Glutamatergic neuron (in vitro differentiated cells): ENCODE measurements around the gene ADAMTS5. TPM values are rescaled to one million over a fixed set of nuclear protein-coding genes. Genes with fewer than 3 reads are reported as not detected.

ENCODE experiments used
- DNase-seq: peaks from one replicate; pipeline ENCODE4 v3.0.0; 2022
- H3K27ac Mint-ChIP-seq: one replicate; pipeline ENCODE4 v1.8.0; 2020; ENCODE audit warnings: mild to moderate bottlenecking, mixed read lengths, inconsistent platforms; ENCODE audit not compliant: unreplicated experiment
- H3K27me3 Mint-ChIP-seq: one replicate; pipeline ENCODE4 v1.8.0; 2020; ENCODE audit warnings: mild to moderate bottlenecking, moderate library complexity, mixed read lengths, inconsistent platforms; ENCODE audit not compliant: unreplicated experiment
- H3K36me3 Mint-ChIP-seq: one replicate; pipeline ENCODE4 v1.8.0; 2020; ENCODE audit warnings: mild to moderate bottlenecking, mixed read lengths, inconsistent platforms; ENCODE audit not compliant: unreplicated experiment
- H3K4me1 Mint-ChIP-seq: one replicate; pipeline ENCODE4 v1.8.0; 2020; ENCODE audit warnings: mild to moderate bottlenecking, low read depth, mixed read lengths, inconsistent platforms; ENCODE audit not compliant: unreplicated experiment
- H3K4me3 Mint-ChIP-seq: one replicate; pipeline ENCODE4 v1.8.0; 2020; ENCODE audit warnings: mild to moderate bottlenecking, mixed read lengths, inconsistent platforms; ENCODE audit not compliant: unreplicated experiment
- H3K9me3 Mint-ChIP-seq: one replicate; pipeline ENCODE4 v1.8.0; 2020; ENCODE audit warnings: mild to moderate bottlenecking, moderate library complexity, mixed read lengths, inconsistent platforms; ENCODE audit not compliant: unreplicated experiment
- long read RNA-seq: library from polyadenylated mRNA; unstranded; transcript quantifications from one replicate; pipeline ENCODE4 v2.0.0, GENCODE V29; 2020; ENCODE audit not compliant: unreplicated experiment
- total RNA-seq: library from RNA; stranded (reverse); fragmentation: NEBNext Ultra II Directional; extraction: Animal tissue kit (Norgen Biotek cat#: 25700); gene quantifications from one replicate; pipeline ENCODE4 v1.2.1, GENCODE V29; 2021; ENCODE audit not compliant: unreplicated experiment
- TF ChIP-seq, protein P1 (sequence below): fragments of 200-600 bp; sonication (generic); IDR thresholded peaks from one replicate; pipeline ENCODE4 v1.5.0; 2021; ENCODE audit not compliant: partially characterized antibody, unreplicated experiment

ADAMTS5 gene
- 22.5 TPM for total RNA-seq
- long read RNA-seq, full-length matches to known transcripts = 1 of 4 reads
- long read RNA-seq, partial matches to known transcripts = 0 of 4 reads
- long read RNA-seq, other reads (novel, unspliced or antisense) = 3 of 4 reads

- H3K27ac Mint-ChIP-seq = peak within 1 kb of the TSS; percentile 96
- H3K36me3 Mint-ChIP-seq = no peaks in the 10 kb centered on the region
- peaks cover 18% of the 10 kb centered on the region for H3K4me1 Mint-ChIP-seq
- DNase-seq = peak; percentile 73
- TF ChIP-seq, protein P1, sequence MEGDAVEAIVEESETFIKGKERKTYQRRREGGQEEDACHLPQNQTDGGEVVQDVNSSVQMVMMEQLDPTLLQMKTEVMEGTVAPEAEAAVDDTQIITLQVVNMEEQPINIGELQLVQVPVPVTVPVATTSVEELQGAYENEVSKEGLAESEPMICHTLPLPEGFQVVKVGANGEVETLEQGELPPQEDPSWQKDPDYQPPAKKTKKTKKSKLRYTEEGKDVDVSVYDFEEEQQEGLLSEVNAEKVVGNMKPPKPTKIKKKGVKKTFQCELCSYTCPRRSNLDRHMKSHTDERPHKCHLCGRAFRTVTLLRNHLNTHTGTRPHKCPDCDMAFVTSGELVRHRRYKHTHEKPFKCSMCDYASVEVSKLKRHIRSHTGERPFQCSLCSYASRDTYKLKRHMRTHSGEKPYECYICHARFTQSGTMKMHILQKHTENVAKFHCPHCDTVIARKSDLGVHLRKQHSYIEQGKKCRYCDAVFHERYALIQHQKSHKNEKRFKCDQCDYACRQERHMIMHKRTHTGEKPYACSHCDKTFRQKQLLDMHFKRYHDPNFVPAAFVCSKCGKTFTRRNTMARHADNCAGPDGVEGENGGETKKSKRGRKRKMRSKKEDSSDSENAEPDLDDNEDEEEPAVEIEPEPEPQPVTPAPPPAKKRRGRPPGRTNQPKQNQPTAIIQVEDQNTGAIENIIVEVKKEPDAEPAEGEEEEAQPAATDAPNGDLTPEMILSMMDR = no peak
- peak within 1 kb of the TSS; percentile 98 for H3K4me3 Mint-ChIP-seq
- no peaks in the 10 kb centered on the region for H3K27me3 Mint-ChIP-seq
- H3K9me3 Mint-ChIP-seq = peaks cover 11% of the 10 kb centered on the region
Observed at GRCh38 chr21:26967062-26967913, at the start of gene ADAMTS5. TSS of gene ADAMTS5 (minus strand) at chr21:26967088. CDS start at chr21:26966391, 697 bp downstream.

DNA sequence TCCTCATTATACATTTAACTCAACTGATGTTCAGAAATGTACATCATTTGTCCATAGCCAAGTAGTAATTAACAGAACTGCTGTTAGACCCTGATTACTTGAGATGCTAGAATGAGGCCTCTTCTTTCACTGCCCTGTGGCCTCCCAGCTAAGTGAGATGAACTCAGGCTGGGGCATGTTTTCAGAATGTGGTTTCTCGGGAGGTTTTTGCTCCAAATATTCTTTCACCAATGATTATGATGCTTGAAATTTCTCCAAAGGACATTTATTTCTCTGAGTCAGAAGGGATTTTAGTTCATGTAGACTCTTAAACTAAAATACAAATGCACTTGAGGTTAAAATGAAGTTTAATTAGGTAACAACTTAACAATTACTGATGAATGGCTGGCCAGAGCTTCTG is 34.6 kb upstream of the ADAMTS5 start:
- Mint-ChIP-seq H3K27ac (no peak overlapping the region), H3K36me3 (no peaks in the 10 kb centered on the region), H3K4me3 (no peak overlapping the region), H3K4me1 (no peaks in the 10 kb centered on the region), H3K9me3 (no peaks in the 10 kb centered on the region), H3K27me3 (peaks cover 1% of the 10 kb centered on the region)
- TF ChIP-seq, protein P1 = no peak
- DNase-seq = no peak

DNA sequence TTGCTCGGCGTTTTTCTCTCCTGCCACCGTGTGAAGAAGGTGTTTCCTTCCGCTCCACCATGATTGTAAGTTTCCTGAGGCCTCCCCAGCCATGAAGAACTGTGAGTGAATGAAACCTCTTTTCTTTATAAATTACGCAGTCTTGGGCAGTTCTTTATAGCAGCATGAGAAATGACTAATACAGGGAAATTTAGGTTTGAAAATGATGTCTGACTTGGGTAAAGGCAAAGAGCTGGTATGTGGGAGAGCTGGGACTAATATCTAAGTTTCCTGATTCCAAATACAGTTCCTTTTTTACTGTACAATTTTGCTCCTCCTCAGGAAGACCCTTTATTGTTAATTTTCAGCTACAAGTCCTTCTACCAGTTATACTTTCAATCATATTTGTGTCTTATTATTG is 16.7 kb upstream of the ADAMTS5 start:
- Mint-ChIP-seq H3K4me1 (no peaks in the 10 kb centered on the region), H3K9me3 (no peaks in the 10 kb centered on the region), H3K4me3 (no peak overlapping the region), H3K27me3 (peaks cover 2% of the 10 kb centered on the region), H3K27ac (no peak overlapping the region), H3K36me3 (peaks cover 5% of the 10 kb centered on the region)
- no peak for DNase-seq
- TF ChIP-seq, protein P1 = no peak

DNA sequence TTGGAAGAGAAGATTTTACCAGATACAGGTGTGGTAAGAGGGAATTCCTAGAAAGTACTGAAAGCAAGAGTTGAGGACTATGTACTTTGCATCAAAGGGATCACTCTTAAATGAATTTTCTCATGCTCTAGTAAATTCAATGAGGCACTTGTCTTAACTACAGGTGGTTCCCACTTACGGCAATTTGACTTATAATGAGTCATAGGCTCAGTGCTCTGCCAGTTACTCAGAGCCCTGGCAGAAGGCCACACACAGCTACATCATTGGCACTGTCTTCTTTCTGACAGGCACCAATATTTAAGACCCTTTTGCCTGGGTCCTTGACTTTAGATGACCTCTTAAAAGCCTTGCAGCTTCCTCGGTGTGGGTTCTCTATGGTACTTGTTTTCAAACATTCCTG is 15.9 kb upstream of the ADAMTS5 start:
- H3K9me3 Mint-ChIP-seq = no peaks in the 10 kb centered on the region
- H3K36me3 Mint-ChIP-seq = peaks cover 5% of the 10 kb centered on the region
- H3K4me1 Mint-ChIP-seq = no peaks in the 10 kb centered on the region
- H3K27ac Mint-ChIP-seq = no peak overlapping the region
- TF ChIP-seq, protein P1 = no peak
- H3K4me3 Mint-ChIP-seq = no peak overlapping the region
- H3K27me3 Mint-ChIP-seq = peaks cover 1% of the 10 kb centered on the region
- DNase-seq = no peak

DNA sequence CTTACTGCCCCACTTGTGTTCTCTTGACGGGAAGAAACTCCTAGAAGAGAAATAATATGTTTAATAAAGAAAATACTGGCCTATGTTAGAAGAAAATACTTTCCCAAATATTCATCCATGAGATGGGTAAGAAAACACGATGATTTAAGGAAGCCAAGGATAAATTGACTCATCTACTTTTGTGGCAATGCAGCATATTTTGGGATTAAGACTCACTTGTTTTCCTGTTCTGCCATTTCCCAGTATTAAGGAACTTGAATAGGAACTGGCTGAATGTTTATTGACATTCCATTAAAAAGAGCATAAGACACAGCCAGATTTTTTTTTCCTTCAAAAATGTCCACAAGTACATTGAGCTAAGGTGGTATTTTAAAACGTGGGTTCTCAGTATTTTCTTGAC is 10.9 kb upstream of the ADAMTS5 start:
- H3K4me3 Mint-ChIP-seq = no peak overlapping the region
- H3K27me3 Mint-ChIP-seq = no peaks in the 10 kb centered on the region
- no peak overlapping the region for H3K27ac Mint-ChIP-seq
- H3K9me3 Mint-ChIP-seq = no peaks in the 10 kb centered on the region
- TF ChIP-seq, protein P1 = no peak
- no peaks in the 10 kb centered on the region for H3K36me3 Mint-ChIP-seq
- DNase-seq = no peak
- no peaks in the 10 kb centered on the region for H3K4me1 Mint-ChIP-seq
